ENCODE results near the gene GPS1.

DNA sequence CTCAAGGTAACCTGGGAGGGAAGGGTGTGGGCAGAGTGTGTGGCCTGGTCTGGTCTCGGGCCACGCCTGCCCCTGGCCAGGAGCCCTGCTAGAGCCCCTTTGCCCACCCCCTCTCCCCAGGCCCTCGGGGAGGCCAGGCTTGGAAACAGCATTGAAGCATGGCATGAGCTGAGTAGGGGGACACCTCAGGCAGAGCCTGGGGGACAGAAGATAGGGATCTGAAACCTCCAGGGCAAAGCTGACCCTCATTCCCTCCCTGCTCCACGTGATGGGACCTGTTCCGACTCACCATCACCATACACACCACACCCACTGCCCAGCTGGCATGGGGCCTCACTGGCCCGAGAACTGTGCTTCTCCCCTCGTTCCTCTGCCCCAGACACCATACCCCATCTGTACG is 2.6 kb upstream of the GPS1 start:
- TF ChIP-seq, protein P1, sequence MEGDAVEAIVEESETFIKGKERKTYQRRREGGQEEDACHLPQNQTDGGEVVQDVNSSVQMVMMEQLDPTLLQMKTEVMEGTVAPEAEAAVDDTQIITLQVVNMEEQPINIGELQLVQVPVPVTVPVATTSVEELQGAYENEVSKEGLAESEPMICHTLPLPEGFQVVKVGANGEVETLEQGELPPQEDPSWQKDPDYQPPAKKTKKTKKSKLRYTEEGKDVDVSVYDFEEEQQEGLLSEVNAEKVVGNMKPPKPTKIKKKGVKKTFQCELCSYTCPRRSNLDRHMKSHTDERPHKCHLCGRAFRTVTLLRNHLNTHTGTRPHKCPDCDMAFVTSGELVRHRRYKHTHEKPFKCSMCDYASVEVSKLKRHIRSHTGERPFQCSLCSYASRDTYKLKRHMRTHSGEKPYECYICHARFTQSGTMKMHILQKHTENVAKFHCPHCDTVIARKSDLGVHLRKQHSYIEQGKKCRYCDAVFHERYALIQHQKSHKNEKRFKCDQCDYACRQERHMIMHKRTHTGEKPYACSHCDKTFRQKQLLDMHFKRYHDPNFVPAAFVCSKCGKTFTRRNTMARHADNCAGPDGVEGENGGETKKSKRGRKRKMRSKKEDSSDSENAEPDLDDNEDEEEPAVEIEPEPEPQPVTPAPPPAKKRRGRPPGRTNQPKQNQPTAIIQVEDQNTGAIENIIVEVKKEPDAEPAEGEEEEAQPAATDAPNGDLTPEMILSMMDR (IDR thresholded peaks at IDR 0.05; ENCODE audit: low read depth, low read length, missing input control) = no peak
- TF ChIP-seq GABPA (IDR thresholded peaks at IDR 0.05 in 1 of 2, conservative IDR thresholded peaks at IDR 0.05 in 1 of 2) (no peak), TAF1 (conservative IDR thresholded peaks at IDR 0.05) (no peak), RAD21 (IDR thresholded peaks at IDR 0.05) (no peak)
- TF ChIP-seq, protein P2, sequence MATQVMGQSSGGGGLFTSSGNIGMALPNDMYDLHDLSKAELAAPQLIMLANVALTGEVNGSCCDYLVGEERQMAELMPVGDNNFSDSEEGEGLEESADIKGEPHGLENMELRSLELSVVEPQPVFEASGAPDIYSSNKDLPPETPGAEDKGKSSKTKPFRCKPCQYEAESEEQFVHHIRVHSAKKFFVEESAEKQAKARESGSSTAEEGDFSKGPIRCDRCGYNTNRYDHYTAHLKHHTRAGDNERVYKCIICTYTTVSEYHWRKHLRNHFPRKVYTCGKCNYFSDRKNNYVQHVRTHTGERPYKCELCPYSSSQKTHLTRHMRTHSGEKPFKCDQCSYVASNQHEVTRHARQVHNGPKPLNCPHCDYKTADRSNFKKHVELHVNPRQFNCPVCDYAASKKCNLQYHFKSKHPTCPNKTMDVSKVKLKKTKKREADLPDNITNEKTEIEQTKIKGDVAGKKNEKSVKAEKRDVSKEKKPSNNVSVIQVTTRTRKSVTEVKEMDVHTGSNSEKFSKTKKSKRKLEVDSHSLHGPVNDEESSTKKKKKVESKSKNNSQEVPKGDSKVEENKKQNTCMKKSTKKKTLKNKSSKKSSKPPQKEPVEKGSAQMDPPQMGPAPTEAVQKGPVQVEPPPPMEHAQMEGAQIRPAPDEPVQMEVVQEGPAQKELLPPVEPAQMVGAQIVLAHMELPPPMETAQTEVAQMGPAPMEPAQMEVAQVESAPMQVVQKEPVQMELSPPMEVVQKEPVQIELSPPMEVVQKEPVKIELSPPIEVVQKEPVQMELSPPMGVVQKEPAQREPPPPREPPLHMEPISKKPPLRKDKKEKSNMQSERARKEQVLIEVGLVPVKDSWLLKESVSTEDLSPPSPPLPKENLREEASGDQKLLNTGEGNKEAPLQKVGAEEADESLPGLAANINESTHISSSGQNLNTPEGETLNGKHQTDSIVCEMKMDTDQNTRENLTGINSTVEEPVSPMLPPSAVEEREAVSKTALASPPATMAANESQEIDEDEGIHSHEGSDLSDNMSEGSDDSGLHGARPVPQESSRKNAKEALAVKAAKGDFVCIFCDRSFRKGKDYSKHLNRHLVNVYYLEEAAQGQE (IDR thresholded peaks at IDR 0.05) = no peak

All from liver (tissue), 3 donors.